Calu3 (cell line): Measurements from ENCODE around the gene TMA7B. TPM values are rescaled to one million over a fixed set of nuclear protein-coding genes. Genes with fewer than 3 reads are reported as not detected.

Experiments
- BruUV-seq: library from RNA; stranded (reverse); fragments of 400-500 nt; replicated peaks from 2 replicates; lab custom pipeline; 2021; lab: Mats Ljungman, UMichigan
- CTCF ChIA-PET: fragments of 300-600 bp; sonication (Branson Sonifier 250); formaldehyde crosslinking; loops from one replicate; lab custom pipeline; 2022; ENCODE audit warnings: antibody characterized with exemption; lab: Charles Lee
- DNase-seq: peaks from one replicate; pipeline ENCODE4 v3.0.0; 2022
- H3K27ac Mint-ChIP-seq: one replicate; pipeline ENCODE4 v1.8.0; 2022; ENCODE audit warnings: mixed read lengths; ENCODE audit not compliant: unreplicated experiment
- H3K27me3 Mint-ChIP-seq: one replicate; pipeline ENCODE4 v1.8.0; 2022; ENCODE audit warnings: mixed read lengths; ENCODE audit not compliant: unreplicated experiment
- H3K36me3 Mint-ChIP-seq: one replicate; pipeline ENCODE4 v1.8.0; 2022; ENCODE audit warnings: mild to moderate bottlenecking, moderate library complexity, mixed read lengths; ENCODE audit not compliant: insufficient read depth, unreplicated experiment
- H3K4me1 Mint-ChIP-seq: one replicate; pipeline ENCODE4 v1.8.0; 2022; ENCODE audit warnings: mild to moderate bottlenecking, low read depth, mixed read lengths; ENCODE audit not compliant: unreplicated experiment
- H3K4me3 Mint-ChIP-seq: one replicate; pipeline ENCODE4 v1.8.0; 2022; ENCODE audit warnings: mild to moderate bottlenecking, low read depth, moderate library complexity, mixed read lengths; ENCODE audit not compliant: unreplicated experiment
- H3K9me3 Mint-ChIP-seq: one replicate; pipeline ENCODE4 v1.8.0; 2022; ENCODE audit warnings: low read depth, mixed read lengths; ENCODE audit not compliant: unreplicated experiment
- CTCF ChIP-seq: fragments of 200-600 bp; IDR thresholded peaks from one replicate; pipeline ENCODE4 v1.8.0; 2022; ENCODE audit warnings: antibody characterized with exemption; ENCODE audit not compliant: unreplicated experiment
- intact Hi-C: fragments of 100-400 bp; cut with micrococcal nuclease; formaldehyde crosslinking; loops from one replicate; pipeline ENCODE4 v1.10.0; 2022; ENCODE audit not compliant: unreplicated experiment
- total RNA-seq: library from RNA; stranded (reverse); gene quantifications from 2 replicates; pipeline ENCODE4 v1.2.3, GENCODE V29; 2022

TMA7B gene
- total RNA-seq, 1 experiment from 2014 or later, result not detected

DNA sequence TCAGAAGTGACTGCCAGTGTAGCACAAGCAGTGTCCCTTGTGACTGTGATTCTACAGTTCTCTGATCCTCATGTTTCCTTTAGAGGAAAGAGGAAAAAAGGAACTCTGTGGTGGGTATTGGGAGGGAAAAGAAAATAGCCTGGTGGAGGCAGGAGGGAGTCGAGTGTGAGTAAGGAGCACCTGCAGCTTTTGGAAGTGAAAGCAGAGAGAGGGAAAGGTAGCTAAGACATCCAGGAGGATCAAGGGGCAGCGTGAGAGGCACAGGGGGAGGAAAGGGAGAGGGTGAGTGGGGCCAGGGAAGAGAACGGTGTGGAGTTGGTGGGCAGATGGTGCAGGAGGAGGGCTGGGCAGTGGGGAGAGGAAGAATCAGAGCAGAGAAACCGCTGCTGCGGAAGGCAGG, 12.4 kb downstream of the TMA7B start:
- no TSS peak for BruUV-seq
- CTCF ChIA-PET, result no interaction called here
- H3K27me3 Mint-ChIP-seq, result peaks cover 89% of the 10 kb centered on the region
- intact Hi-C loops, result no loop called here
- no peak overlapping the region for H3K27ac Mint-ChIP-seq
- no peaks in the 10 kb centered on the region for H3K9me3 Mint-ChIP-seq
- no peak overlapping the region for H3K4me3 Mint-ChIP-seq
- H3K36me3 Mint-ChIP-seq, result no peaks in the 10 kb centered on the region
- peaks cover under 1% of the 10 kb centered on the region for H3K4me1 Mint-ChIP-seq
- TF ChIP-seq CTCF, result no peak
- no peak for DNase-seq

DNA sequence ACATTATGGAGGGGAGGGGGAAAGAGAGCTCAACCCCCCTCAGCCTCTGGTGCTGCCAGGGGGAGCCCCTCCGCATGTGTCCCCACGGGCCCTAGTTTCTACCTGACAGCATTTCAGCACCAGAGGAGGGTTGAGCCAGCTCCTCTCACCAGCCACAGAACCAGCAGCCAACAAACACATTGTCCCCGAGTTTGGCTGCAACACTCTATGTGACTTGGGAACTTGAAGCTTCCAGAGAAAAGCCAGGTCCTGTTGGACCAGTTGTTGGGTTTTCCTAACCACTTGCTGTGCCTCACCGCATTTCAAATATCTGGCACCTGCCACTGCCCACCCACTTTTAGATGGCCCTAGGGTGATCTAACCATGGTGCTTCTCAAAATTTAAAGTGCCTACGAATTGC, 13.5 kb downstream of the TMA7B start:
- H3K9me3 Mint-ChIP-seq, result no peaks in the 10 kb centered on the region

DNA sequence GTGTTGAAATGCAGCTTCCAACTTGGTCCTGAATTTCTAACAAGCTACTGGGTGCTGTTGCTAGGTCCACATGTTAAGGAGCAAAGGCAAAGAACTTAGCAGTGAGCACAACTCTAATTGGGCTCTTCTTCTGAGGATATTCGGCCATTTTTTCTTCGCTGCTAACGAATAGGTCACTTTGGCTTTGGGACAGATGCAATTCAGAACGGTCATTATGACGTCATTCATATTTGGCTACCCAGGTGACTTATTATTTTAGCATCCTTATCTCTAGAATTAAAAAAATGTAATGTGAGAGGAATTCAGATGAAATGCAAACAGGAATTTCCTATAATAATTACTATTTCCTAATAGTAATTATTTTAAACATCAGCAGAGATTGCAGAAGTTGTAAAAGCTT, 13.9 kb downstream of the TMA7B start:
- peaks cover 89% of the 10 kb centered on the region for H3K27me3 Mint-ChIP-seq
- BruUV-seq, result no TSS peak
- no peaks in the 10 kb centered on the region for H3K4me1 Mint-ChIP-seq
- H3K27ac Mint-ChIP-seq, result no peak overlapping the region
- no peaks in the 10 kb centered on the region for H3K36me3 Mint-ChIP-seq
- CTCF ChIA-PET, result no interaction called here
- no peak for TF ChIP-seq CTCF
- no peak overlapping the region for H3K4me3 Mint-ChIP-seq
- H3K9me3 Mint-ChIP-seq, result no peaks in the 10 kb centered on the region
- no peak for DNase-seq
- intact Hi-C loops, result no loop called here

More for the DNA sequence above, 13.5 kb downstream of the TMA7B start:
- CTCF ChIA-PET, result no interaction called here
- H3K36me3 Mint-ChIP-seq, result no peaks in the 10 kb centered on the region
- H3K4me3 Mint-ChIP-seq, result no peak overlapping the region
- H3K4me1 Mint-ChIP-seq, result no peaks in the 10 kb centered on the region
- no peak for DNase-seq
- no peak overlapping the region for H3K27ac Mint-ChIP-seq
- BruUV-seq, result no TSS peak
- TF ChIP-seq CTCF, result no peak
- intact Hi-C loops, result no loop called here
- peaks cover 89% of the 10 kb centered on the region for H3K27me3 Mint-ChIP-seq

GRCh38 chr22:39979048-39979447, 18.9 kb downstream of the TMA7B start:
- BruUV-seq, result no TSS peak
- no peaks in the 10 kb centered on the region for H3K4me1 Mint-ChIP-seq
- CTCF ChIA-PET, result no interaction called here
- H3K9me3 Mint-ChIP-seq, result no peaks in the 10 kb centered on the region
- no peak overlapping the region for H3K27ac Mint-ChIP-seq
- no peak for DNase-seq
- peaks cover 79% of the 10 kb centered on the region for H3K27me3 Mint-ChIP-seq
- TF ChIP-seq CTCF, result no peak
- no peaks in the 10 kb centered on the region for H3K36me3 Mint-ChIP-seq
- H3K4me3 Mint-ChIP-seq, result no peak overlapping the region
- intact Hi-C loops, result no loop called here
